Umbilical cord (tissue), 2 donors: ENCODE data around the gene SFMBT2. TPM values are rescaled to one million over a fixed set of nuclear protein-coding genes. Genes with fewer than 3 reads are reported as not detected.

Experiments used
- DNase-seq: peaks from one replicate; pipeline ENCODE4 v3.0.0-alpha.2; 2015; ENCODE audit warnings: low spot score
- total RNA-seq: library from RNA; depleted of rRNA; stranded (reverse); fragments of >200 nt; gene quantifications from one replicate; pipeline ENCODE4 v1.2.3, GENCODE V29; 2014; ENCODE audit warnings: low replicate concordance; ENCODE audit not compliant: insufficient read depth

Gene SFMBT2
- total RNA-seq, result 11.6 TPM

DNA sequence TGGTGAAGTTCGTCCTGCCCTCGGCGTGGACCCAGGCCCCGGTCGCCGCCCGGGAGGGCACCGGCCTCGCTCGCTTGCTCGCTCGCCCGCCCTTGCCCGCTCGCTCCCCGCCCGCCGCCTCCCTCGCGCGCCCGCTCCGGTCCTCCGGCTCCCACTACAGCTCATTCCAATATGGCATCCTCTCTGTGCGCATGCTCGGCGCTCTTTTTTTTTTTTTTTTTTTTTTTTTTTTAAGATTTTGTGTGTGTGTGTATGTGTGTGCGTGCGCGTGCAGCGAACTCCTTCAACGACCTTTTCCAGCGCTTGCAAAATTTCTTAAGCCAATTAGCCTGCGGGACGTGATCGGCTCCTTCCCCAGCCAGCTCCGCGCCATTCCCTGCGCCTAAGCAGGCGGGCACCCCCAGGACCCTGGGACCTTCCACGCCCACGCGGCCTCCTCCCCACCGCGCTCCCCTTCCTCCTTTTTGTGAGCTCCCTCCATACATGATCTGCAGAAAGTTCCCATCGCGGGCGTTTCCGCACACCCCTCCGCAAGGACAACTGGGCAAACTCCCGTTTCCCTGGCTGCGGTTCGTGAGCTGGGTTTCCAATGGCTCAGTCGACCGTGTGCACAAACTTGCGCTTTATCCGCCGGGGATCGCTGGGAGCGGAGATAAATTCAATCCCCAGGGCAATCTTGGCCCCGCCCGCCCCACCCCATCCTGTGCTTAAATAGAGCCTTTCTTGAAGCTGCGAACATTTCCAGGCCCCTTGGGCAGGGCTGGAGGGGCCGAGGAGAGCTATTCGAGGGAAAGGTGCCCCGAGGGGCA lies at the start of gene SFMBT2:
SFMBT2 (minus strand) TSS at position 173 of the 809 bp plus-strand sequence. CDS start 29,136 bp downstream, outside the sequence.
- peak; percentile 77 for DNase-seq

DNA sequence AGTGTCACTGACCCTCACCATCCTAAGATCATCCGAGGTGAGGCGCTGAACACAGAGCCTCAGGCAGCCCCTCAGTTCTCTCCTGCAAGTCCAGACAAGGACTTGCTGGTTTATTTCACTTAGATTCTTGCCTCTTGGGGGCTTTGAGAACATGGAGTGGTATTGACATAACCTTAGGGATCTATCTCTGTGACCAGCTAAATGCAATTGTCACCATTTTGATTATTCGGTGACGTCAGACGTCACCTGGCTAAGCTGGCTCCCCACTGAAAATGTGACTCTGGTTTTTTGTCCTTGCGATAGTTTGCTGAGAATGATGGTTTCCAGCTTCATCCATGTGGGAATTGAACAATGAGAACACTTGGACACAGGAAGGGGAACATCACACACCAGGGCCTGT lies 49.2 kb upstream of the SFMBT2 start:
- DNase-seq, result no peak

DNA sequence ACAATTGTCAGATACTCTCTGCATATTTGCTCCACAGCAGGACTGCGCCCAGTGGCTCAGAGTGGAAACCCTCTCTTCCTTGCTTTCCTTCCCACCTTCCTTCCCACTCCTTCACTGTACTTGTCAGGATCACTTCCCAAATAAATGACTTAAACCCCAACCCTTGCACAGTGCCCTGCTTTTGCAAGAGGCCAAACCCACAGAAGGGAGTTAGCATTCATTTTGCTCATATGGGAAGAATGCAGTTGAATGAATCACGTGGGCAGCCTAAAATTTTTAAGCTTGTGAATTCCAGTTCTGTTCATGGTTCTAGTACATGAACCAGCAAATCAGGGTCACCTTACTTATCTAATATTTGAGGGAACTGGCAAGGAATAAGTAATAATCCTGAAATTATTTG lies 47.7 kb upstream of the SFMBT2 start:
- DNase-seq, result peak; percentile 50

DNA sequence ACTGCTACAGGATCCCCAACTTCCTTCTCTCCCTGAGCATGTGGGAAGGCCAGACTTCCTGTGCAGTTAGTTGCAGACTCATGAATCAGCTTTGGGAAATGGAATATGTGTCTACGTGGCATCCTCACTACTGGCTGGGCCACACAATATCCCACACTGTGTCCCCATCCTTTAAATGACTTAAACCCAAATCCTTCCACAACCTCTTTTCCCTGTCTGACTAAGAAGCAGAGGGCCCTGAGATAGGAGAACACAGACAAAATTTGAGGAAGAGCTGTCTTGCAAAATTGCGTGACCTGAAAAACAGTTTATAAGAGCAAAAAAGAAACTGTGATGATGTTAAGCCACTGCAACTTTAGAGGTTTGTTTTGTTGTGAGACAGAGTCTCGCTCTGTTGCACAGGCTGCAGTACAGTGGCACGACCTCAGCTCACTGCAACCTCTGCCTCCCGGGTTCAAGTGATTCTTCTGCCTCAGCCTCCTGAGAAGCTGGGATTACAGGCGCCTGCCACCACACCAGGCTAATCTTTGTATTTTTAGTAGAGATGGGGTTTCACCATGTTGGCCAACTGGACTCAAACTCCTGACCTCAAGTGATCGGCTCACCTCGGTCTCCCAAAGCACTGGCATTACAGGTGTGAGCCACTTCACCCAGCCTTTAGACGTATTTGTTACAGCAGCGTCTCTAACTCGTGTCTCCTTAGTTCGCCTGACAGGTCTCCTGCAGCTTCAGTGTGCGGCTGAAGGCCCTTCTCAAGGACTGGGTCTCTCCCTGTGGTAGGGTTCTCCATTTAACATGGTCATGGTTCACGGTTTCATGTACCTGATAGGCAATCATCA lies 46.9 kb upstream of the SFMBT2 start:
- DNase-seq, result no peak

DNA sequence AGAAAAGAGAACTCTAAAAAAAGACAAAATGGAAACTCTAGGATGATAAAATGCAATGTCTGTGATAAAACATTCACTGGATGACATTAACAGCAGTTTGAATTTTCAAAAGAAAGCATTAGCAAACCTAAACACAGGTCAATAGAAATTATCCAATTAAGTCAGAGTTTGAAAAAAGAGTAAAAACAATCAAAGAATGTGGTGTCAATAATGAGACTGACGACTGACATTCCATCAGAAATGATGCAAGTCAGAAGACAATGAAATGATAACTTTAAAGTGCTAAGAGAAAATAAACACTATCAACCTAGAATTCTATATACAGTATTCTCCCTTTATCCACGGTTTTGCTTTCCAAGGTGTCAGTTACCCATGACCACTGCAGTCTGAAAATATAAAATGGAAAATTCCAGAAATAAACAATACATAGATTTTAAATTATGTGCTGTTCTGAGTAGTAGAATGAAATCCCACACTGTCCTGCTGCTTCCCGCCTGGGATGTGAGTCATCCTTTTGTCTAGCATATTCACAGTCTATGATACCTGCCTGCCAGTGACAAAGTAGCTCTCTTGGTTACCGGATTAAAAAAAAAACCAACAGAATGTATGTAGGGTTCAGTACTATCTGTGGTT lies 38.3 kb upstream of the SFMBT2 start:
- DNase-seq, result no peak

DNA sequence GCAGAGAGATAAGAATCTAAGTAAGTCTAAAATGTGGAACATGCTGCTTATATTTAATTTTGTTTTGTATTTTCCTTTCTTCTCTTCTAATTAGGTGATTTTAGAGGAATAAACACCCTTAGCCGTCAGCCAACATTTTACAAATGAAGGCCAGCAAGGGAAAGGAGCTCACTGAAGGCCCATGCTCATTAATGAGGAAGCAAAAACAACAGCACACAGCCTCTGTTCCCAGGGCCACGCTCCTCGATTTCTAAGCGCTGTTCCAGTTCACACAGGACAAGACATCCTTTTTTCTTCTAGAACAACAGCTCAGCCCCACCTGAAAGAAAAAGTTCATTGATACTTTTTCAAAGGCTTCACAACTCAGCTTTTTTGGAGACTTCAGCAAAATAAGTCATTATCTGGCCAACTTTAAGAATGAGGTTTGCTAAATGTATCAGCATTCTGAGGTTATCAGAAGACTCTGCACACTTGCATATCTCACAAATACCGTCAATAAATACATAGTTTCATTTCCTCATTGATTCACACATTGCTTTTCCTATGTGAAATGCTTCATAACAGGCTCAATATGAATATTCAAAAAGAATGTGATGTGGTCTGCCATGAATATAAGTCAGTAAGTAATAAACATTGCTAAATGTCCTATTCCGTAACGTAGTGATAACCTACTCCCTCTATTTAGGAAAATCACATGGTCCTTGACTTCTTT lies 34.8 kb upstream of the SFMBT2 start:
- DNase-seq, result no peak

DNA sequence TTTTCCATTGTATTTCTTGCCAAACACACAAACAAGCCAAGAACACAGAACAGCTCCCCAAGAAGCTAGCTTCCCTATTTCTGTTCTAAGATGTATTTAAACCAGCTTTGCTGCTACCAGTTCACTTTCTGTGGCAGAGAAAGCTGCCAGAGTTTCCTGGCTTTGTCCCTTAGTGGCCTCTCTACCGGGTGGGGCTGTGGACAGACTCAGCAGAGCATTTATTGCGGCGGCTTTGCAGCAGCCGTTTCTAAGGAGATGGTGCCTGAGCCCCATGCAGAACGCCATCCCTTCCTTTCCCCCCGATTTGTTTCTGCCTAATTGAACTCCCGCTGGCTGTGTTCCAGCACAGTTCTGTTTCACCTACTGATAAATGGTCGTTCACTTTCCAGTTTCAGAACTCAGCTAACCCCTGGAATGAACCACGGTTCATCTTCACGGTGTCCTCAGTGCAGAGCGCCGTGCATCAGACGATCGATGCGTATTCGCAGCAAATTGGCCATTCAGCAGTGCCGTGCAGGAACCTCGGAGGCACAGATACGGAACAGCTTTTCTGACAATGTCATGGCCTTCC lies 33.8 kb upstream of the SFMBT2 start:
- peak; percentile 54 for DNase-seq

DNA sequence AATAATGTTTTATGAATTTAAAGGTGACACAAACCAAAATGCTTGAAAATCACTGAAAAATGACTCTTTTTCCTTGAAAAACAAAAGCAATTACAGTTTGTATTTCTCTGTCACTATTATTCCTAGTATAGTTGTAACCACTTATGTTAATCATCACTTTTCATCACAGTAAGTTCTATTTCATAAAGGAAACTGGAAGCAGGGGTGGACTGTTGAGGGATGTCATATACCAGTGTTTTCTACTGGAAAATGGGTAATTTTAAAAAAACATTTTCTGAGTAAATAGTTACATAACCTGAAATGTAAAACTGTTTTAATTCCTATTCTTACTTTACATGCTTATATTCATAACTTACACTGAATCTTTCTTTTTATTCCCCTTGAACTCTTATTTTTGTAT lies 32.2 kb upstream of the SFMBT2 start:
- DNase-seq, result no peak

DNA sequence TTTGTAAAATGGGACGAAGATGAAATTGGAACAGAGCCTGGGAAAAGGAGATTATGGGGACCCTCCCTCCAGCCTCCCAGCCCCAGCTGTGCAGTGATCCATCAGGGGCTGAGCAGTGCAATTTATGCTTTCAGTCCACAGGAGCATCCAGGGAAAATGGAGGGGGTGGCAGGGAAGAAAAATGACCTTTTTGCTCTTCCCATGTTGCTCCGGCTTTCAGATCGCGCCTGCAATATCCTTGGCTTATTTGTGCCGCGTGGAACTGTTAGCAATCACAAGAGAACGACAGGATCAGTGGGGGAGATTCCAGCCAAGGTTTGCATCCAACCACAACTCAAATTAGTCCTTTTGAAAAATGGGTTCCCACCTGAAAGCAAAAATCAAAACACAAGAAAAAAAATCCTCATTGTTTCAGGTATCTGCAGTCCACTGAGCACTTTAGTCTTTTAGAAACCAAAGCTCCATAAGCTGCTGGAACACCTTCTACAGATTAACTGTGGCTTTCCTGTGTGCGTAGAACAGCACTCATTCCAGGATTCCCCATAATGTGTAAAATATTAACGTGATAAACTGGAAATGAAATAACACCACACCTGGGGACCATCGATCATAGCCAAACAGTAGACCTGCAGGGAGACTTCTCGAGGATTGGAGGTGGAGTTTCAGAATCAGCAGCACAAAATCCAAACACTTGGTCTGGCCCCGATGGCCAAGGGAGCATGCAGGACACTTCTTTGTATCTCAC lies 30.7 kb upstream of the SFMBT2 start:
- DNase-seq, result no peak

DNA sequence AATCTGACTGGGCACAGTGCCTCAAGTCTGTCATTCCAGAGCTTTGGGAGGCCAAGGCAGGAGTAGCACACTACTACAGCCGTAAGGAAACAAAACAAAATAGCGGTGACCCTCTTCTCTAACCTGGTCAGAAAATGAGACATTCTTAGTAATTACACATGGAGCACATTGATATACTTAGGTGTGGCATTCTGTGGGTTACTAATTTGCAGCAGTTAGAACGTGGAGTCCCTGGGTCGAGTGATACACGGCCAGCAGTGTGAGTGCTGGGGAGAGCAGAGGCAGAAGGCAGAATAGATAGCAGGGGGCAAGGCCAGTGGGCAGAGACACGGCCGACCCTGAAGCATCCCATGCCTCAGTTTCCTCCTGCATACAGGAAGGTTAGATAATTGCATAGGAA lies 28.9 kb upstream of the SFMBT2 start:
- DNase-seq, result no peak

DNA sequence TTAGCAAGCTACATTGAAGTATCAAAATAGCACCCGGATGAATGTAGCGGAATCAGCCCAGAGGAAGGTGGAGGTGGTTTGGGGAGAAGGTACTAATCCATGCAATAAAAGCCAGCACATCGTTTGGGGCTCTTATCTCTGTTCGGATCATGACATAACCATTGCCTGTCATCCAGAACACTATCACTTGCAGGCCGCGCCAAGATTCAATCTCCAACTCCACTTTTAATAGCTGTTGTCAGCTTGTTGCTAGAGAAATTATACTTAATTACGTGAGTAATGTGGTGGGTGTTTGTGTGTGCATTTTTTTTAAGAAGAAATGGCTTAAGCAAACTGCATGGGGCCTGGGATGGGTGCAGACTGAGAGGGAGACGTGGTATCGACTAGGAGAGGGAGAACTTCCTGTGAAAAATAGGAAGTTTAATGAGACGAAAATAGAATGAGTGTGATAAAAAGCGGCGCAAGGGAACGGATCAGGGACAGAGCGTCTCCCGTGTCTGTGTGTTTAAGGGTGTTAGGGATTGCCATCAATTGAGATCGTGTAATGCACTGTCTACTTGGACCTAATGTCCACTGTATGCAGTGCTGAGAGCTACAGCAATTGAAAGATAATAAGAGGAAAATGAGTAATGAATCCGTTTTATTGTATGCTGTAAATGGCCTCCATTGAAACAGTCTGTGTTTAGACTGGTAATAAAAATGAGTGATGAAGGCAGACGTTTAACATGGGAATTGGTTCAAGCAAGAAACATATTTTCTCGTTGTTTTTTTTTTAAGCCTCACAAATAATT lies 27.6 kb upstream of the SFMBT2 start:
- peak; percentile 38 for DNase-seq

DNA sequence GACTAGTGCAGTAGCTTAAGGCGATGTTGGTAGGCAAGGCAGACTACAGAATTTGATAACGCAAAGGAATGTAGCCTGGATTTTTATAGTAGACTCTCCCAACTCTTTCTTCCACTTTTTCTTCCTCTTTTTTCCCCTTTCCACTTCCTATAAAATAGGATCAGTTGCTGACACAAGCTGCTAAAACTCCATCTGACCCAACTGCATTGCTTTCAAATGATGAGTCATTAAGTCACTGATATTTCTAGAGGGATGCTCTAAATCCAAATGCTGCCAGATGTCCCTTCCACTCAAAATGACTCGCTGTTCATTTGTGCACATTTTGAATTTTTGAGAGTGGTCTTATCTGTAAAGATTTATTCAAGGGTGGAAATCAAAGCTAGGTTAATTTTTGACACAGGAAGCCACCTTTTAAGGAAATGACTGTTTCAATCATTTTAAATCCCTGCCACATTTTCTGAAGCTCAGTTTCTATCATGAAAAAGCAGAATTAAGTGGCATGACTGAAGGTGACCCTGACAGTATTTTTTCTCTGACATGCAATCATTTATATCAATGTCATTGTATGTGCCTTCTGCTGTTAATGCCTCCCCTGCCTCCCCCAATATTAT lies 25.8 kb upstream of the SFMBT2 start:
- DNase-seq, result peak; percentile 28

DNA sequence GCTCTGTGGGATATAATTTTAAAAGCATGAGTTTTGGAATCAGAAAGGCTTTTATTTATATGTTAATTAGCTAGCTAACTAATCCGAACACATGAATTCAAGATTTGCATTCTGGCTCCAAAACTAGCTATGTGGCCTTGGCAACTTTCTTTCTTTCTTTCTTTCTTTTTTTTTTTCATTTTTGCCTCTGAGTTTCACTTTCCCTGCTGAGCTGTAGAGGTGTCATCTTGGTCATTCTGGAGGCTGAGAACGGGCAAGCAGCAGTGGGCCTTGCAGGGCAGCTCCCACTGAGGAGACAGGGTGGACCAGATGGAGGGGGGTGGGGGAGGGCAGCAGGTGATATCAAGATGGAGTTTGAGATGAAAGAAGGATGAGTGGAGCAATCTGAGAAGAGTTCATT lies 24.8 kb upstream of the SFMBT2 start:
- DNase-seq, result no peak

DNA sequence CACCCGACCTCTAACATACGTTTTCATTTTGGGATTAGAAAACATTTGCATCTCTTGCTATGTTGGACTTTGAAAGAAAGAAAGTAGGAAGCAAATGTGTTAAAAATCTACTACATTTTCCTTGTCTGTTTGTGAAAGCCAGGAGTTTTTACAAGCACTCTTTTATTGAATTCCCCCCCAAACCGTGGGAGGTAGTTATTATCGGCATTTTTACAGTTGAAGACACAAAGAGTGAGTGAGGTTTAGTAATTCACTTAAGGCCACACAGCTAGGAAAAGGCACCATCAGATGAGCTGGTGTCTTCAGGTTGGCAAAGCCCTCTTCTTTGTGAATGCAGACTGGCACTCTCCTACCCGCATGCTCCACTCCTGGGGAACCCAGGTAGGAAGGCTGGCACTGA lies 23.5 kb upstream of the SFMBT2 start:
- DNase-seq, result no peak

DNA sequence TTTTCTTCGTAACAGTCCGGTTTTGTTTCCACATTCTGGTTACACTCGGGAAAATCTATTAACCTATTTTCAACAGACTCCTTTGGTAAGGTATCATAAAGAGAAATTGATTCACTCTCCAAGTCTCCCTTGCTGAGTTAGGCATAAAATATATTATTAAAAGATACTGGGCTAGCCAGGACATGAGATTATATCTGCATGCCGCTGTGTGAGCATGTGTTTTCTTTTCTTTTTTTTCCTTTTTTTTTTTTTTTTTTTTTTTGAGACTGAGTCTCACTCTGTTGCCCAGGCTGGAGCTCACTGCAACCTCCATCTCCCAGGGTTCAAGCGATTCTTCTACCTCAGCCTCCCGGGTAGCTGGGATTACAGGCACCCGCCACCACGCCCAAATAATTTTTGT lies 23.0 kb upstream of the SFMBT2 start:
- no peak for DNase-seq

DNA sequence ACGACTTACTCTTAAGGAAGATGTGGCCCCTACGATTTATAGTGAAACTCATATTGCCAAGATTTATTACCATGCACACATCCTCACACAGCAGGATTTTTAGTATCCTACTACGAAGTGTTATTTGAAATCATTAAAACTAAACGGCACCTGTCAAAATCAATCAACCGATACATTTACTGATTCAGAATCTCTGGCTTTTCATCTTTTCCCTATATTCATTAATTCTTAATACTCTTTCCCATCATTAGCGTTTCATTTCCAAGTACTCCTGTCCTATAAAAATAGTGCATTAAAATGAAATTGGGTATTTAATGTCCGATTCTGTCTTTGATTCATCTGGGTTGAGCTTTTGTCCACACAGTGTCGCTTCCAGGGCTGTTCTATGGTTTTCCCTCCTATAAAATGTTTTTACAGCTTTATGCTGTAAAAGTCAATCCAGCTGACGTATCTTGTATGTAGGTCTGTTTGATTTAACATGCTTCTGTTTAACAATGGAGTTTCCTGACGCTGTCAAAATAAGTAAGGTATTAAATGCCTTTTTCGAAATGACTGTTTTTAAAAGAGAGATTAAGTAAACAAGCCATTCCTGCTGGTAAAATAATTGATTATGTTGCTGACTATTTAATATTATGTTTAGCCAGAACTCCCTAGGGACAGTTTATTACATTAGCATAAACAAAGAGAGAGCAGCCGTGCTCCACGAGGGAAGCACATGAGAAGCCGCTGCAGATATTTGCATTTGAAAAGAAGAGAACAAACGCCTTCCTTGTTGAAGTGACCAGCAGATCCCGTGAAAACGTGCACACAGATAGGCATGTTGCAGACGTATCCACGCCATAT lies 22.3 kb upstream of the SFMBT2 start:
- DNase-seq, result peak; percentile 4

DNA sequence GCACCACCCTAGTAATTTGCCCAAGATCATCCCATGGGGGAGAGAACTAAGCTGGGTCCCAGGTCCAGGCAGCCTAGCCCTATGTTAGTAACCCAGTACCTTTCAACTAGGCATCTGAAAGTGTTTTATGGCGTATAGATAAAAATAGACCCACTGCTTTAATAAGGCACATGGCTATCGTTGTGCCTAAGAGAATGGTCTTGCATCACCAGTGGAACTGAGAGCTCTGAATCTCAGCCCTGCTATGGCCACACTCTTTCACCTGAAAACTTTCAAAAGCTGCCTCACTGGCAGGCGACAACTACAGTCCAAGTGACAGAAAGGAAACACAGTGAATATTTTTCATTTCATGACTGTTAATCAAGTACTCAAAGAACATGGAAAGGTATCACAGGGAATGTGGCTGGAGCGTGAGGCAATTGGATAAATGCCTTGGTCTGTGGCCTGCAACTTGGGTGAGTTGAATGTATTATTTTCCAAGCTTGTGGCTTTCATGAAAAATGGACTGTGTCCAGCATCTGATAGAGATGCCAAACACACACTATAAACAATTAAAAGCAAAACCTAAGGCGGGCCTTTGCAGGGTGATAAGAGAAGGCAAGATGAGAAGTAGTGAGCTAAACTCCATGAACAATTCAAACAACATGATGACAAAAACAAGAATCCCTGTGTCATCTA lies 18.0 kb upstream of the SFMBT2 start:
- DNase-seq, result no peak

DNA sequence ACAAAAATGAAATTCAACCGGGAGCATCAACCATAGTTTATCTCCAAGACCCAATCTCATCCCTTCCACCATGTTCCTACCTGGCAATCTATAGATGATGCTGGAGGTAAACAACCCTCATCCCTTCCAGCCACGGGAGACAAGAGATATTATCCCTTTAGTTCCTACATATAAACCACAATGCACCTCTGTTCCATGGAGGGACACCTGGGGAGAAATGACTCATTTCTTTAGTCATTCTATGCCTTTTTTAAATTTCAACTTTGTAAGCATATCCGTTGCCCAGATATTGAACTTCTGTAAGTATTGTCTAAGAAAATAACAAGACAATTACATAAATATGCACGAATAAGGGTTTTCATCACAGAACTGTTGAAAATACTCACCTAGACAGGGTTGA lies 15.5 kb upstream of the SFMBT2 start:
- DNase-seq, result no peak
